ENCODE measurements around the gene THBD. TPM values are rescaled to one million over a fixed set of nuclear protein-coding genes. Genes with fewer than 3 reads are reported as not detected.

THBD gene
- total and polyA plus RNA-seq, 2 experiments from 2014 or later = 0.10 to 0.97 TPM

DNA sequence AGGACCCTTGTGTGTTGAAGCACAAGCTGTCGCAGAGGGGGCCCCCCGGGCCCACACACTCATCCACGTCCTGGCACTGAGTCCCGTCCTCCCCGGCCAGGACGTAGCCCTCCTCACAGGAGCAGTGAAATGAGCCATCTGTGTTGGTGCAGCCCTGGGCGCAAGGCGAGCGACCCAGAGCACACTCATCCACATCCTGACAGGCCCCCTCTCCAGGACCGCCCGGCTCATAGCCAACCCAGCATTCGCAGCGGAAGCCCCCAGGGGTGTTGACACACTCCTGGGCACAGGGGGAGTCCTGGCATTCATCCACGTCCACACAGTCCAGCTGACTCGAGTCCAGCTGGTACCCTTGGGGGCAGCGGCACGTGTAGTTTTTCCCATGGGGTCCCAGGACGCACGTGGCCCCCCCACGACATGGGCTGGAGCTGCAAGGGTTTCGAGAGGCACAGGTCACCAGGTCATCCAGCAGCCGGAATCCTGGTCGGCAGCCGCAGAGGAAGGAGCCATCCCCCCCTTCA, 35.4 kb upstream of the THBD start:
- ATAC-seq (no peak), DNase-seq (ENCODE audit: low spot score) (no peak)
- Histone ChIP-seq H3K9me2 (ENCODE audit: insufficient read depth) (no peaks in the 10 kb centered on the region), H3K79me2 (replicated peaks; ENCODE audit: insufficient read depth) (no peaks in the 10 kb centered on the region), H4K20me1 (replicated peaks; ENCODE audit: insufficient read depth) (no peaks in the 10 kb centered on the region), H2AFZ (no peak overlapping the region), H3K27ac (ENCODE audit: low read depth) (no peak overlapping the region), H3K4me2 (no peak overlapping the region), H3K4me3 (no peak overlapping the region), H3K27me3 (ENCODE audit: insufficient read depth) (no peaks in the 10 kb centered on the region), H3F3A (replicated peaks; ENCODE audit: low read depth) (no peaks in the 10 kb centered on the region), H3K4me1 (ENCODE audit: insufficient read depth) (no peaks in the 10 kb centered on the region; the same call in 1 of the 2 replicates), H3K36me3 (ENCODE audit: insufficient read depth) (no peaks in the 10 kb centered on the region)
- no peak overlapping the region for H3K27ac Mint-ChIP-seq
- no peak overlapping the region for H3K4me3 Mint-ChIP-seq
- no peaks in the 10 kb centered on the region for H3K9me3 Mint-ChIP-seq
- peaks cover 8% of the 10 kb centered on the region for H3K27me3 Mint-ChIP-seq (ENCODE audit: insufficient read depth, low read depth, poor library complexity)
- TF ChIP-seq ZNF462 (CRISPR knock-in tag; IDR thresholded peaks at IDR 0.05) = no peak
- no peak for TF ChIP-seq NANOG (IDR thresholded peaks at IDR 0.05; ENCODE audit: borderline replicate concordance)
- no peak for TF ChIP-seq ZNF331 (CRISPR knock-in tag; IDR thresholded peaks at IDR 0.05; ENCODE audit: low read depth)
- TF ChIP-seq JUNB (IDR thresholded peaks at IDR 0.05; ENCODE audit: unreplicated experiment) = no peak
- TF ChIP-seq CREB1 (CRISPR knock-in tag; IDR thresholded peaks at IDR 0.05; ENCODE audit: low read depth) = no peak
- TF ChIP-seq CTCF (conservative IDR thresholded peaks at IDR 0.05; ENCODE audit: low read depth in 2 of 2) = no peak
- TF ChIP-seq, protein P1, sequence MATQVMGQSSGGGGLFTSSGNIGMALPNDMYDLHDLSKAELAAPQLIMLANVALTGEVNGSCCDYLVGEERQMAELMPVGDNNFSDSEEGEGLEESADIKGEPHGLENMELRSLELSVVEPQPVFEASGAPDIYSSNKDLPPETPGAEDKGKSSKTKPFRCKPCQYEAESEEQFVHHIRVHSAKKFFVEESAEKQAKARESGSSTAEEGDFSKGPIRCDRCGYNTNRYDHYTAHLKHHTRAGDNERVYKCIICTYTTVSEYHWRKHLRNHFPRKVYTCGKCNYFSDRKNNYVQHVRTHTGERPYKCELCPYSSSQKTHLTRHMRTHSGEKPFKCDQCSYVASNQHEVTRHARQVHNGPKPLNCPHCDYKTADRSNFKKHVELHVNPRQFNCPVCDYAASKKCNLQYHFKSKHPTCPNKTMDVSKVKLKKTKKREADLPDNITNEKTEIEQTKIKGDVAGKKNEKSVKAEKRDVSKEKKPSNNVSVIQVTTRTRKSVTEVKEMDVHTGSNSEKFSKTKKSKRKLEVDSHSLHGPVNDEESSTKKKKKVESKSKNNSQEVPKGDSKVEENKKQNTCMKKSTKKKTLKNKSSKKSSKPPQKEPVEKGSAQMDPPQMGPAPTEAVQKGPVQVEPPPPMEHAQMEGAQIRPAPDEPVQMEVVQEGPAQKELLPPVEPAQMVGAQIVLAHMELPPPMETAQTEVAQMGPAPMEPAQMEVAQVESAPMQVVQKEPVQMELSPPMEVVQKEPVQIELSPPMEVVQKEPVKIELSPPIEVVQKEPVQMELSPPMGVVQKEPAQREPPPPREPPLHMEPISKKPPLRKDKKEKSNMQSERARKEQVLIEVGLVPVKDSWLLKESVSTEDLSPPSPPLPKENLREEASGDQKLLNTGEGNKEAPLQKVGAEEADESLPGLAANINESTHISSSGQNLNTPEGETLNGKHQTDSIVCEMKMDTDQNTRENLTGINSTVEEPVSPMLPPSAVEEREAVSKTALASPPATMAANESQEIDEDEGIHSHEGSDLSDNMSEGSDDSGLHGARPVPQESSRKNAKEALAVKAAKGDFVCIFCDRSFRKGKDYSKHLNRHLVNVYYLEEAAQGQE (IDR thresholded peaks at IDR 0.05; ENCODE audit: unreplicated experiment) = no peak
- no peak for TF ChIP-seq EZH2 (IDR thresholded peaks at IDR 0.05; ENCODE audit: low read depth, unreplicated experiment)
- no peak for TF ChIP-seq STAT1 (IDR thresholded peaks at IDR 0.05; ENCODE audit: unreplicated experiment)
- no peak for TF ChIP-seq EZH2phosphoT487 (IDR thresholded peaks at IDR 0.05; ENCODE audit: unreplicated experiment)
- TF ChIP-seq ETS1 (IDR thresholded peaks at IDR 0.05) = no peak
- no peak for TF ChIP-seq POLR2AphosphoS5 (IDR thresholded peaks at IDR 0.05; ENCODE audit: low read depth)
- TF ChIP-seq ZNF114 (CRISPR knock-in tag; IDR thresholded peaks at IDR 0.05) = no peak
- H3K36me3 Mint-ChIP-seq (ENCODE audit: low read depth) = no peaks in the 10 kb centered on the region
- H3K4me1 Mint-ChIP-seq = peaks cover 24% of the 10 kb centered on the region
